ENCODE data around the gene GSTM1. TPM values are rescaled to one million over a fixed set of nuclear protein-coding genes. Genes with fewer than 3 reads are reported as not detected.
"Not testable (repeated sequence)": the region's sequence is repeated elsewhere in the genome, so short reads cannot be mapped to it uniquely, and the experiment has no call there.

The GSTM1 gene
- total RNA-seq, 1 donor from 2014 or later: 39.0 TPM

GRCh38 chr1:109668123-109668775 is 19.4 kb upstream of the GSTM1 start:
- no peak for TF ChIP-seq CTCF (IDR thresholded peaks at IDR 0.05; ENCODE audit: unreplicated experiment)
- Mint-ChIP-seq H3K27ac (peak overlapping the region; percentile 80), H3K9me3 (ENCODE audit: low read depth) (no peaks in the 10 kb centered on the region), H3K36me3 (ENCODE audit: insufficient read depth) (peaks cover 12% of the 10 kb centered on the region), H3K27me3 (no peaks in the 10 kb centered on the region), H3K4me1 (ENCODE audit: low read depth) (peaks cover 7% of the 10 kb centered on the region), H3K4me3 (ENCODE audit: low read depth) (peak overlapping the region; percentile 79)
- DNase-seq (ENCODE audit: low spot score, unreplicated experiment): no peak

- no peak for TF ChIP-seq CTCF (IDR thresholded peaks at IDR 0.05; ENCODE audit: unreplicated experiment)
- Mint-ChIP-seq H3K27ac (peak overlapping the region; percentile 73), H3K4me3 (ENCODE audit: low read depth) (peak overlapping the region; percentile 40), H3K36me3 (ENCODE audit: insufficient read depth) (peaks cover 12% of the 10 kb centered on the region), H3K9me3 (ENCODE audit: low read depth) (no peaks in the 10 kb centered on the region), H3K4me1 (ENCODE audit: low read depth) (peaks cover 7% of the 10 kb centered on the region), H3K27me3 (no peaks in the 10 kb centered on the region)
- DNase-seq (ENCODE audit: low spot score, unreplicated experiment): no peak
Observed at GRCh38 chr1:109669246-109669948, 18.2 kb upstream of the GSTM1 start.

- H3K27ac Mint-ChIP-seq; H3K27me3 Mint-ChIP-seq; H3K9me3 Mint-ChIP-seq (ENCODE audit: low read depth); DNase-seq (ENCODE audit: low spot score, unreplicated experiment); H3K4me1 Mint-ChIP-seq (ENCODE audit: low read depth): not testable (repeated sequence)
- peaks cover 12% of the 10 kb centered on the region for H3K36me3 Mint-ChIP-seq (ENCODE audit: insufficient read depth)
- H3K4me3 Mint-ChIP-seq (ENCODE audit: low read depth): peak overlapping the region; percentile 40
Observed at GRCh38 chr1:109669949-109670302, 17.7 kb upstream of the GSTM1 start.

DNA sequence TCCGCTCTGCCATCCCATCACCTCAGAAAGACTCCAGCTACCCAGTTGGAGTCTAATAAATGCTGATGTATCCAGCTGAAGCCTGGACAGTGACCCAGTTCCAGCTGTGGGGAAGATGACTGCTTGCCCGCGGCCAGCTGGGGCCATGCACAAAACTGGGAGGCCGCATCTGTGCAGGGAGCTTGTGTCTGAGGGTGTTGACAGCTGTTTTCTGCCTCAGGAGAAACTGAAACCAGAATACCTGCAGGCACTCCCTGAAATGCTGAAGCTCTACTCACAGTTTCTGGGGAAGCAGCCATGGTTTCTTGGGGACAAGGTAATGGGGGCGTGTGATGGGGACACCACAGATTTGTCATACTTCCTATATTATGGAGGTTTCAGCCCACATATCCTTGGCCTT is 16.6 kb upstream of the GSTM1 start:
- Mint-ChIP-seq H3K36me3 (ENCODE audit: insufficient read depth) (peaks cover 10% of the 10 kb centered on the region), H3K9me3 (ENCODE audit: low read depth) (no peaks in the 10 kb centered on the region), H3K27me3 (no peaks in the 10 kb centered on the region), H3K4me3 (ENCODE audit: low read depth) (no peak overlapping the region), H3K4me1 (ENCODE audit: low read depth) (peaks cover 7% of the 10 kb centered on the region), H3K27ac (no peak overlapping the region)
- no peak for TF ChIP-seq CTCF (IDR thresholded peaks at IDR 0.05; ENCODE audit: unreplicated experiment)
- no peak for DNase-seq (ENCODE audit: low spot score, unreplicated experiment)

DNA sequence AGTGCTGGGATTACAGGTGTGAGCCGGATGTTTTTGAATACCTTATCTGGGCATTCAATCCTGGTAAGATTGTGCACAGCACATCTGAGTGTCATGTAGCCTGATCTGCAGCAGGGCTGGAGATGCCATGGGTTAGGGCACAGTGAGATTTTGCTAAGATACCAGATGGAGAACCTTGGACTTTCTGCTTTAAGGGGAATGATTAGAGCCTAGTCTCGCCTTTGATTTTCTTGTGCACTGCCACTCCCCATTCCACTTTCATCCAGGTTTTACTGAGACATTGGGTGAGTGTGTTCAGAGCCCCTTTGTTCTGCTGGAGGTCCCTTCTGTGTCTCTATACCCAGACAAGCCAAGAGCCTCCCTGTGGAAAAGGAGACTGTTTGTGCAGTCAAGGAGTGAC is 13.8 kb upstream of the GSTM1 start:
- not testable (repeated sequence) for H3K4me1 Mint-ChIP-seq (ENCODE audit: low read depth); DNase-seq (ENCODE audit: low spot score, unreplicated experiment); H3K27ac Mint-ChIP-seq; H3K27me3 Mint-ChIP-seq; H3K4me3 Mint-ChIP-seq (ENCODE audit: low read depth); H3K9me3 Mint-ChIP-seq (ENCODE audit: low read depth); H3K36me3 Mint-ChIP-seq (ENCODE audit: insufficient read depth)

- not testable (repeated sequence) for H3K27ac Mint-ChIP-seq; H3K27me3 Mint-ChIP-seq; DNase-seq (ENCODE audit: low spot score, unreplicated experiment); H3K4me1 Mint-ChIP-seq (ENCODE audit: low read depth); H3K4me3 Mint-ChIP-seq (ENCODE audit: low read depth); H3K36me3 Mint-ChIP-seq (ENCODE audit: insufficient read depth); H3K9me3 Mint-ChIP-seq (ENCODE audit: low read depth)
Observed at GRCh38 chr1:109676683-109677381, 10.8 kb upstream of the GSTM1 start.

Data from progenitor cell of endocrine pancreas (in vitro differentiated cells).